Liver (tissue), 9 donors: ENCODE results near the gene COX19. TPM values are rescaled to one million over a fixed set of nuclear protein-coding genes. Genes with fewer than 3 reads are reported as not detected.

ENCODE experiments used
- DNase-seq: peaks from one replicate; pipeline ENCODE4 v3.0.0-alpha.2; 2017; ENCODE audit warnings: low spot score
- H3K27ac ChIP-seq, 2 donors: one replicate each; pipeline ENCODE4 v1.7.0; 2013; ENCODE audit warnings: inconsistent platforms in 2 of 2, low read length in 2 of 2, control low read depth in 1 of 2, low read depth in 1 of 2, mild to moderate bottlenecking in 1 of 2
- H3K27me3 ChIP-seq, 4 donors: one replicate each; pipeline versions ENCODE4 v1.6.1 to v1.7.0; 2013; ENCODE audit warnings: low read length in 3 of 4, inconsistent platforms in 1 of 4, mild to moderate bottlenecking in 1 of 4, moderate library complexity in 1 of 4; ENCODE audit not compliant: control insufficient read depth in 4 of 4, insufficient read depth in 4 of 4
- H3K36me3 ChIP-seq, 4 donors: one replicate each; pipeline versions ENCODE4 v1.6.1 to v1.7.0; 2013; ENCODE audit warnings: low read length in 3 of 4, mild to moderate bottlenecking in 3 of 4, low read depth in 1 of 4, moderate library complexity in 1 of 4; ENCODE audit not compliant: control insufficient read depth in 4 of 4, insufficient read depth in 3 of 4
- H3K4me1 ChIP-seq, 4 donors: one replicate each; pipeline versions ENCODE4 v1.6.1 to v1.7.0; 2013; ENCODE audit warnings: low read length in 3 of 4, mild to moderate bottlenecking in 3 of 4, moderate library complexity in 1 of 4; ENCODE audit not compliant: control insufficient read depth in 4 of 4, insufficient read depth in 4 of 4
- H3K4me3 ChIP-seq, 3 donors: one replicate each; pipeline versions ENCODE4 v1.6.1 to v1.7.0; 2013; ENCODE audit warnings: low read length in 3 of 3, control low read depth in 1 of 3, low read depth in 1 of 3, mild to moderate bottlenecking in 1 of 3
- H3K9ac ChIP-seq, 2 donors: one replicate each; pipeline ENCODE4 v1.7.0; 2013; ENCODE audit warnings: low read length in 2 of 2, mild to moderate bottlenecking in 2 of 2, moderate library complexity in 2 of 2, control low read depth in 1 of 2, low read depth in 1 of 2
- H3K9me3 ChIP-seq, 4 donors: one replicate each; pipeline versions ENCODE4 v1.6.1 to v1.7.0; 2013; ENCODE audit warnings: low read length in 3 of 4; ENCODE audit not compliant: control insufficient read depth in 4 of 4
- ATF3 ChIP-seq: IDR thresholded peaks from 2 replicates; pipeline ENCODE4 v1.6.1; 2016; ENCODE audit warnings: antibody characterized with exemption
- CTCF ChIP-seq: fragments of 150-350 bp; IDR thresholded peaks from 2 replicates; pipeline ENCODE4 v1.5.1; 2017; ENCODE audit warnings: improper control_type of control experiment, low read depth, low read length; ENCODE audit not compliant: missing input control
- EGR1 ChIP-seq, 2 donors: IDR thresholded peaks; 2 replicates each; pipeline ENCODE4 v1.6.1; 2016 to 2018; ENCODE audit warnings: antibody characterized with exemption in 2 of 2, low read depth in 2 of 2
- FOXA2 ChIP-seq: IDR thresholded peaks from 2 replicates; pipeline ENCODE4 v1.6.1; 2016; ENCODE audit warnings: antibody characterized with exemption
- GABPA ChIP-seq, 2 donors: IDR thresholded peaks in 1 of 2; conservative IDR thresholded peaks in 1 of 2; 2 replicates each; pipeline ENCODE4 v1.6.1; 2016; ENCODE audit warnings: antibody characterized with exemption in 2 of 2, mild to moderate bottlenecking in 1 of 2, moderate library complexity in 1 of 2
- JUND ChIP-seq, 2 donors: IDR thresholded peaks; 2 replicates each; pipeline ENCODE4 v1.6.1; 2016; ENCODE audit warnings: antibody characterized with exemption in 2 of 2
- NR2F2 ChIP-seq: IDR thresholded peaks from 2 replicates; pipeline ENCODE4 v1.6.1; 2016; ENCODE audit warnings: antibody characterized with exemption
- RAD21 ChIP-seq, 2 donors: IDR thresholded peaks; 2 replicates each; pipeline ENCODE4 v1.6.1; 2016; ENCODE audit warnings: antibody characterized with exemption in 2 of 2, mild to moderate bottlenecking in 2 of 2
- REST ChIP-seq: IDR thresholded peaks from 2 replicates; pipeline ENCODE4 v1.6.1; 2016; ENCODE audit warnings: antibody characterized with exemption, mild to moderate bottlenecking
- RXRA ChIP-seq, 2 donors: IDR thresholded peaks; 2 replicates each; pipeline ENCODE4 v1.6.1; 2017 to 2018; ENCODE audit warnings: antibody characterized with exemption in 2 of 2, mild to moderate bottlenecking in 1 of 2
- SP1 ChIP-seq: IDR thresholded peaks from 2 replicates; pipeline ENCODE4 v1.6.1; 2018; ENCODE audit warnings: antibody characterized with exemption, mild to moderate bottlenecking
- WGBS: extraction: QIAGEN DNeasy Blood & Tissue Kit; methylation state at CpG from one replicate; pipeline ENCODE4 v1.1.7; 2013; 5-methylcytosine and 5-hydroxymethylcytosine counted together
- polyA plus RNA-seq, 2 donors: library from polyadenylated mRNA; stranded (reverse) in 1 of 2; unstranded in 1 of 2; fragments of 200-250 nt in 1 of 2; fragments of >200 nt in 1 of 2; fragmentation: Nextera tagmentation in 1 of 2; extraction: Ambion mirVana in 1 of 2; gene quantifications; one replicate each; pipeline versions ENCODE4 v1.2.1 to v1.2.3, GENCODE V29; 2013 to 2015
- total RNA-seq, 2 donors: library from RNA; depleted of rRNA; stranded (reverse); fragments of >200 nt; gene quantifications; one replicate each; pipeline ENCODE4 v1.2.3, GENCODE V29; 2014
- TF ChIP-seq, protein P1 (sequence below): IDR thresholded peaks from 2 replicates; pipeline ENCODE4 v1.6.1; 2016; ENCODE audit warnings: antibody characterized with exemption
- TF ChIP-seq, protein P2 (sequence below): IDR thresholded peaks from 2 replicates; pipeline ENCODE4 v1.6.1; 2016; ENCODE audit warnings: antibody characterized with exemption
- donor health status: healthy.
- donor health status: healthy.
- donor health status: healthy.
- donor health status: healthy.
- donor health status: healthy.

Gene COX19
- total and polyA plus RNA-seq, 4 donors, result 2.2 to 9.8 (median 4.8) TPM

DNA sequence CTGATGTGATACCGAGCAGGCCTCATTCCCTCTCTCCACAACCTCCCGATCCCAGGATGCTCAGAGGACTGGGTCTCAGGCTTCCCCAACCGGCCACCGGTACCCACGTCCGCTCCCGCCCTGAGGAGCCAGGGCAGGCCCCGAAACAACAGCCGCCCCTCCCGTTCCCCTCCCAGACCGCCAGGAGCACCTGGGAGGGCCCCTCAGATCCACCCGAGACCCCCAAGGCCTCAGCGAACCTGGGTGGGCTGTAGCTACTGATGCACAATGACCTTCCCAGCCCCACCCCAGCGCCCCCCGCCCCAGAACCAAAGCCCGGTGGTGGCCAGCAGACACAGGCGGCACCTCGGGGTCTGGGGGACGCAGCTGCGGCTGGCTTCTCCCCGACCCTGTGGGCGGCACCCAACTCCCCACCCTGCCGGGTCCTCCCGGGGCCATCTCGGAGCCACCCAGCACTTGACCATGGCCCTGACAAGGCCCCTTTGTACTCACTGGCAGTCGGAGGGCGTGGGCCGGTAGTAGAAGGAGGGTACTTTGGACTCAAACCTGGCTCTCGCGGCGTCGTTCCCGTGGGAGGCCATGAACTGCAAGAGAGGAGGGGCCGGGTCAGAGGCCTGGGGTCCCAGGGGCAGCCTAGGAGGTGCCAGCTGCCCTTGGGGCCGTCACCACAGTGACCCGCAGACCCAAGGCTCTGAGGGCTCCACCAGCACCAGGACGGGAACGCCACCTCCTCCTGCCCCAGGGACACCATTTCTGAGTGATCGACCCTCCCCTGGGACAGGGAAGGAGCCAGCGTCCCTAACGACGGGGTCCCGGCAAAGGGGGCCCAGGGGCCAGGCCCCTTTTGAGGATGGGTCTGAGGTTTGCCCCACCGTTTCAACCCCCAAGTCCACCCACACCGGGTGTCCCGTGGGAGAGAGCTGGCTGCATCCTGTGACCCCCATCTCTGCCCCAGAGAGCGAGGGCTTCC lies 49.0 kb downstream of the COX19 start:
- Histone ChIP-seq H3K4me1 (peaks cover 0 to 6% (median 2%) of the 10 kb centered on the region in 4 donors), H3K9me3 (no peaks in the 10 kb centered on the region), H3K27me3 (no peaks in the 10 kb centered on the region), H3K36me3 (peaks cover 0 to 3% (median 0%) of the 10 kb centered on the region in 4 donors), H3K27ac (no peak overlapping the region), H3K4me3 (no peak overlapping the region), H3K9ac (no peak overlapping the region)
- no peak for DNase-seq
- 66% methylated on average over 47 of the region's 47 CpGs for WGBS
- TF ChIP-seq GABPA (IDR thresholded peaks at IDR 0.05 in 1 of 2, conservative IDR thresholded peaks at IDR 0.05 in 1 of 2), result no peak
- TF ChIP-seq FOXA2, result no peak
- TF ChIP-seq CTCF, result no peak
- TF ChIP-seq SP1, result no peak
- TF ChIP-seq, protein P1, sequence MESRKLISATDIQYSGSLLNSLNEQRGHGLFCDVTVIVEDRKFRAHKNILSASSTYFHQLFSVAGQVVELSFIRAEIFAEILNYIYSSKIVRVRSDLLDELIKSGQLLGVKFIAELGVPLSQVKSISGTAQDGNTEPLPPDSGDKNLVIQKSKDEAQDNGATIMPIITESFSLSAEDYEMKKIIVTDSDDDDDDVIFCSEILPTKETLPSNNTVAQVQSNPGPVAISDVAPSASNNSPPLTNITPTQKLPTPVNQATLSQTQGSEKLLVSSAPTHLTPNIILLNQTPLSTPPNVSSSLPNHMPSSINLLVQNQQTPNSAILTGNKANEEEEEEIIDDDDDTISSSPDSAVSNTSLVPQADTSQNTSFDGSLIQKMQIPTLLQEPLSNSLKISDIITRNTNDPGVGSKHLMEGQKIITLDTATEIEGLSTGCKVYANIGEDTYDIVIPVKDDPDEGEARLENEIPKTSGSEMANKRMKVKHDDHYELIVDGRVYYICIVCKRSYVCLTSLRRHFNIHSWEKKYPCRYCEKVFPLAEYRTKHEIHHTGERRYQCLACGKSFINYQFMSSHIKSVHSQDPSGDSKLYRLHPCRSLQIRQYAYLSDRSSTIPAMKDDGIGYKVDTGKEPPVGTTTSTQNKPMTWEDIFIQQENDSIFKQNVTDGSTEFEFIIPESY, result no peak
- TF ChIP-seq, protein P2, sequence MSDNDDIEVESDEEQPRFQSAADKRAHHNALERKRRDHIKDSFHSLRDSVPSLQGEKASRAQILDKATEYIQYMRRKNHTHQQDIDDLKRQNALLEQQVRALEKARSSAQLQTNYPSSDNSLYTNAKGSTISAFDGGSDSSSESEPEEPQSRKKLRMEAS, result no peak
- no peak for TF ChIP-seq RXRA (IDR thresholded peaks at IDR 0.05)
- no peak for TF ChIP-seq RAD21 (IDR thresholded peaks at IDR 0.05)
- TF ChIP-seq NR2F2, result no peak
- TF ChIP-seq EGR1 (IDR thresholded peaks at IDR 0.05; ENCODE audit: low read depth in 2 of 2), result no peak
- TF ChIP-seq JUND (IDR thresholded peaks at IDR 0.05), result no peak
- no peak for TF ChIP-seq REST
- TF ChIP-seq ATF3, result no peak
